CD14-positive monocyte (primary cell): ENCODE data around the gene ANKRD23. TPM values are rescaled to one million over a fixed set of nuclear protein-coding genes. Genes with fewer than 3 reads are reported as not detected.

ENCODE experiments used
- DNase-seq, 3 donors: peaks; one replicate each; pipeline ENCODE4 v3.0.0-alpha.2; 2011 to 2022
- H2AFZ ChIP-seq: 2 replicates; pipeline ENCODE4 v1.6.0; 2012; ENCODE audit warnings: mild to moderate bottlenecking, low read depth, low read length, inconsistent platforms; ENCODE audit not compliant: insufficient read depth, poor library complexity, severe bottlenecking
- H3K27ac ChIP-seq, 2 donors: 1 replicate in 1 of 2; 2 replicates in 1 of 2; pipeline ENCODE4 v1.5.1; 2012 to 2013; ENCODE audit warnings: low read length in 2 of 2, control low read depth in 1 of 2, inconsistent platforms in 1 of 2, low read depth in 1 of 2, mild to moderate bottlenecking in 1 of 2
- H3K27me3 ChIP-seq, 2 donors: one replicate each; pipeline versions ENCODE4 v1.6.0 to v1.6.1; 2011 to 2013; ENCODE audit warnings: low read length in 2 of 2; ENCODE audit not compliant: control insufficient read depth in 2 of 2, insufficient read depth in 2 of 2
- H3K36me3 ChIP-seq, 2 donors: replicated peaks in 1 of 2; 1 replicate in 1 of 2; 2 replicates in 1 of 2; pipeline versions ENCODE4 v1.5.1 to v1.6.1; 2012 to 2013; ENCODE audit warnings: low read length in 2 of 2, control low read depth in 1 of 2, inconsistent platforms in 1 of 2, mild to moderate bottlenecking in 1 of 2; ENCODE audit not compliant: insufficient read depth in 2 of 2, control insufficient read depth in 1 of 2
- H3K4me1 ChIP-seq, 2 donors: 1 replicate in 1 of 2; 2 replicates in 1 of 2; pipeline versions ENCODE4 v1.5.1 to v1.6.1; 2012 to 2013; ENCODE audit warnings: low read length in 2 of 2, control low read depth in 1 of 2, inconsistent platforms in 1 of 2, mild to moderate bottlenecking in 1 of 2, moderate library complexity in 1 of 2; ENCODE audit not compliant: insufficient read depth in 2 of 2, control insufficient read depth in 1 of 2
- H3K4me2 ChIP-seq: replicated peaks from 2 replicates; pipeline ENCODE3; 2012; ENCODE audit warnings: low read length, moderate library complexity, mild to moderate bottlenecking; ENCODE audit not compliant: poor library complexity, severe bottlenecking; ENCODE audit errors: extremely low read depth
- H3K4me3 ChIP-seq, 3 experiments: fragments of 200-600 bp in 1 of 3; sonication (generic) in 1 of 3; replicated peaks in 1 of 3; 1 replicate in 2 of 3; 2 replicates in 1 of 3; pipeline ENCODE4 v1.5.1; 2011 to 2013; ENCODE audit warnings: low read length in 3 of 3, mild to moderate bottlenecking in 3 of 3, control low read depth in 2 of 3, low read depth in 2 of 3, inconsistent platforms in 1 of 3, moderate library complexity in 1 of 3
- H3K79me2 ChIP-seq: 2 replicates; pipeline ENCODE4 v1.6.0; 2012; ENCODE audit warnings: mild to moderate bottlenecking, control low read depth, inconsistent platforms, low read length, moderate library complexity; ENCODE audit not compliant: insufficient read depth
- H3K9ac ChIP-seq: 2 replicates; pipeline ENCODE4 v1.6.0; 2017; ENCODE audit warnings: low read length, mild to moderate bottlenecking; ENCODE audit not compliant: insufficient read depth, poor library complexity, severe bottlenecking
- H3K9me3 ChIP-seq, 2 donors: replicated peaks in 1 of 2; 1 replicate in 1 of 2; 2 replicates in 1 of 2; pipeline versions ENCODE4 v1.5.1 to v1.6.1; 2012 to 2013; ENCODE audit warnings: low read length in 2 of 2, control low read depth in 1 of 2; ENCODE audit not compliant: control insufficient read depth in 1 of 2, insufficient read depth in 1 of 2
- H4K20me1 ChIP-seq: 2 replicates; pipeline ENCODE4 v1.6.0; 2012; ENCODE audit warnings: mild to moderate bottlenecking, low read length, control low read depth, moderate library complexity; ENCODE audit not compliant: insufficient read depth
- H3K27ac Mint-ChIP-seq, 7 donors: one replicate each; pipeline ENCODE4 v1.8.0; 2020; ENCODE audit warnings: mild to moderate bottlenecking in 7 of 7, mixed read lengths in 7 of 7, moderate library complexity in 6 of 7, inconsistent platforms in 2 of 7
- H3K27me3 Mint-ChIP-seq, 3 donors: one replicate each; pipeline ENCODE4 v1.8.0; 2021 to 2022; ENCODE audit warnings: low read depth in 3 of 3, mild to moderate bottlenecking in 3 of 3, mixed read lengths in 3 of 3, moderate library complexity in 3 of 3, inconsistent platforms in 1 of 3
- H3K36me3 Mint-ChIP-seq, 2 donors: one replicate each; pipeline ENCODE4 v1.8.0; 2020; ENCODE audit warnings: mixed read lengths in 2 of 2, inconsistent platforms in 1 of 2, mild to moderate bottlenecking in 1 of 2
- H3K4me1 Mint-ChIP-seq: one replicate; pipeline ENCODE4 v1.8.0; 2020; ENCODE audit warnings: mild to moderate bottlenecking, mixed read lengths
- H3K4me3 Mint-ChIP-seq, 2 donors: one replicate each; pipeline ENCODE4 v1.8.0; 2020; ENCODE audit warnings: mild to moderate bottlenecking in 2 of 2, mixed read lengths in 2 of 2, moderate library complexity in 1 of 2
- H3K9me3 Mint-ChIP-seq, 7 donors: one replicate each; pipeline ENCODE4 v1.8.0; 2020 to 2022; ENCODE audit warnings: mixed read lengths in 7 of 7, mild to moderate bottlenecking in 6 of 7, moderate library complexity in 6 of 7, inconsistent platforms in 2 of 7
- WGBS: methylation state at CpG from one replicate; pipeline ENCODE4 v1.1.5; 2013; ENCODE audit warnings: missing lambda C conversion rate; ENCODE audit not compliant: insufficient coverage; 5-methylcytosine and 5-hydroxymethylcytosine counted together
- intact Hi-C, 2 donors: fragments of 100-400 bp; cut with micrococcal nuclease; formaldehyde crosslinking; loops; one replicate each; pipeline versions ENCODE4 v1.15.0 to v1.15.1; 2023
- polyA plus RNA-seq, 3 donors: library from polyadenylated mRNA; depleted of rRNA in 1 of 3; unstranded in 2 of 3; stranded (reverse) in 1 of 3; fragments of 300-500 nt in 2 of 3; fragments of >200 nt in 1 of 3; fragmentation: Illumina TruSeq in 2 of 3; gene quantifications; 1 replicate in 2 of 3; 2 replicates in 1 of 3; pipeline ENCODE4 v1.2.3, GENCODE V29; 2012 to 2021
- TF ChIP-seq, protein P1 (sequence below): fragments of 200-600 bp; IDR thresholded peaks from one replicate; pipeline ENCODE4 v1.8.0; 2022; ENCODE audit warnings: antibody characterized with exemption, mild to moderate bottlenecking

Gene ANKRD23
- polyA plus RNA-seq, 3 donors: 1.4 TPM; not detected in 2

DNA sequence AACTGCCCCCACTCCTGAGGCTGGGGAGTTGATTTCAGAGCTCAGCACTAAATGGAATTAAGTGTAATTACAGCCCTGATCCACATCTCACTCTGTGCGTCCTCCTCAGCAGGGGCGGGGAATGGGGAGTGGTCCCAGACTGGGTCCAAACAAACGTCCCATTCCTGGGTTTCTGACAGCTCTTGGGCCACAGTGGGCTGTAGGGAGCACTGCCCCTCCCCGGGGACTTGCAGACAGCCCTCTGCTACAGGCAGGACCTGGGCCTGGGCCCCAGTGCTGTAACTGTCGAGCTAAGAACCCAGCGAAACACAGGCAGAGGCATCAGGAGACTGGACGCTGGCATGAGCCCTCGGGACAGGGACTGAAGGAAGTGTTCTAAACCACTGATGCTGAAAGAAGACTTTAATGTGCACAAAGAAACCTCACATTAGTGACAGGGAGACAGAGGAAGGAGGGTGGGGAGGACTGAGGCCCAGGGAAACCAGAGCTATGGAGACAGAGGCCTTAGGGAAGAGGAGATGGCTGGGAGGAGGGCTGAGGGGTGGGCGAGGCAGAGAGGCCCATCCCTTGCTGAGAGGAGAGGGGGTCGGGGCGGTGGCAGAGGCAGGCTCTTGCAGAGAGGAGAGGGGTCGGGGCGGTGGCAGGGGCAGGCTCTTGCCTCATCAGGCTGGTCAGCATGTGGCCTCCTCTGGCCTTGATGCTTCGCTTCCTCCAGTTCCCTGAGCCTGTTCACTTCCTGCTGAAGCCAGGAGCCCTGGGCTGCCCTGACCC is 31.9 kb upstream of the ANKRD23 start:
- Histone ChIP-seq H3K27ac (no peak overlapping the region), H4K20me1 (no peaks in the 10 kb centered on the region), H3K36me3 (no peaks in the 10 kb centered on the region), H2AFZ (no peak overlapping the region), H3K4me2 (no peak overlapping the region), H3K9me3 (peaks cover 0 to 7% of the 10 kb centered on the region in 2 donors), H3K27me3 (peaks cover 20 to 93% of the 10 kb centered on the region in 2 donors), H3K4me3 (no peak overlapping the region), H3K9ac (no peak overlapping the region), H3K79me2 (no peaks in the 10 kb centered on the region), H3K4me1 (peaks cover 21 to 23% of the 10 kb centered on the region in 2 donors)
- TF ChIP-seq, protein P1, sequence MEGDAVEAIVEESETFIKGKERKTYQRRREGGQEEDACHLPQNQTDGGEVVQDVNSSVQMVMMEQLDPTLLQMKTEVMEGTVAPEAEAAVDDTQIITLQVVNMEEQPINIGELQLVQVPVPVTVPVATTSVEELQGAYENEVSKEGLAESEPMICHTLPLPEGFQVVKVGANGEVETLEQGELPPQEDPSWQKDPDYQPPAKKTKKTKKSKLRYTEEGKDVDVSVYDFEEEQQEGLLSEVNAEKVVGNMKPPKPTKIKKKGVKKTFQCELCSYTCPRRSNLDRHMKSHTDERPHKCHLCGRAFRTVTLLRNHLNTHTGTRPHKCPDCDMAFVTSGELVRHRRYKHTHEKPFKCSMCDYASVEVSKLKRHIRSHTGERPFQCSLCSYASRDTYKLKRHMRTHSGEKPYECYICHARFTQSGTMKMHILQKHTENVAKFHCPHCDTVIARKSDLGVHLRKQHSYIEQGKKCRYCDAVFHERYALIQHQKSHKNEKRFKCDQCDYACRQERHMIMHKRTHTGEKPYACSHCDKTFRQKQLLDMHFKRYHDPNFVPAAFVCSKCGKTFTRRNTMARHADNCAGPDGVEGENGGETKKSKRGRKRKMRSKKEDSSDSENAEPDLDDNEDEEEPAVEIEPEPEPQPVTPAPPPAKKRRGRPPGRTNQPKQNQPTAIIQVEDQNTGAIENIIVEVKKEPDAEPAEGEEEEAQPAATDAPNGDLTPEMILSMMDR: no peak
- 84% methylated on average over 13 of the region's 14 CpGs for WGBS
- Mint-ChIP-seq H3K36me3 (peaks cover 0 to 2% of the 10 kb centered on the region in 2 donors), H3K9me3 (peaks cover 0 to 14% (median 0%) of the 10 kb centered on the region in 7 donors), H3K27ac (peak overlapping the region in 1 of 7 donors; percentile 73), H3K27me3 (peaks cover 62 to 97% (median 84%) of the 10 kb centered on the region in 3 donors), H3K4me1 (peaks cover 30% of the 10 kb centered on the region), H3K4me3 (peak overlapping the region in 1 of 2 donors; percentile 83)
- DNase-seq: peak in 1 of 3 donors; percentile 54
- intact Hi-C loops: no loop called here

DNA sequence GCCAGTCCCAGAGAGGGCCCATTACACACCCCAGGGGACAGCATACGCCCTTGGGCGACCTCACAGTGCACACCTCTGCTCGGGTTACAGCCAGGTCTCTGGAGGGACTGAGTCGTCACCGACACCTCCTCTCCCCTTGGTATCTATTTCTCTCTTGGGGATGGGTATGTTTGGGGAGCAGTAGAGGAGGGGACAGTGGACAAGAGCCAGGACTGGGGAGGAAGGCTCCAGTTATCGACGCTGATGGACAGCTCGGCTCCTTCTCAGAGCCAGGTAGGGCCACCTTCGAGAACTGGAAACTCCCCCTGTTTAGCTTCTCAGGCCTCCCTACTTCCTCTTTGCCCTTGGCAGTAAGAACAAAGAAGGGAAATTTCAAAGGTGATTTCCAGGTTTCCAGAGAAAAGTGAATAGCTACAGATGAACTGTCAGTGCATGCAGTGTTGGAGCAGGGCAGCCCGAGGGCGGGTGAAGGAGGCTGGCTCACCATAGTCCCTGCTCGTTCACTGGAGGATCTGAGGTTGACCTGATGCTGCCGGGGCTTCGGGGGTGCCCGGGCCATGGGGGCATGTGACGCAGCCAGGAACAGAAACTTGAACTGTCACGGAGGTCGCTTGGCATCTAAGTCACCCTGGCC is 30.5 kb upstream of the ANKRD23 start:
- Histone ChIP-seq H3K4me2 (no peak overlapping the region), H3K4me1 (peaks cover 27 to 37% of the 10 kb centered on the region in 2 donors), H2AFZ (no peak overlapping the region), H3K36me3 (no peaks in the 10 kb centered on the region), H4K20me1 (no peaks in the 10 kb centered on the region), H3K4me3 (no peak overlapping the region), H3K9me3 (peaks cover 0 to 10% of the 10 kb centered on the region in 2 donors), H3K79me2 (no peaks in the 10 kb centered on the region), H3K9ac (no peak overlapping the region), H3K27ac (no peak overlapping the region), H3K27me3 (peaks cover 26 to 90% of the 10 kb centered on the region in 2 donors)
- DNase-seq: peak; percentile 45 to 90 (median 56)
- TF ChIP-seq, protein P1: no peak
- WGBS: 15% methylated on average over 9 of the region's 18 CpGs
- H3K36me3 Mint-ChIP-seq: peaks cover 0 to 2% of the 10 kb centered on the region in 2 donors
- H3K4me1 Mint-ChIP-seq: peaks cover 35% of the 10 kb centered on the region
- intact Hi-C loops: no loop called here
- peak overlapping the region in 5 of 7 donors; percentile 33 to 89 (median 53) for H3K27ac Mint-ChIP-seq
- peaks cover 62 to 97% (median 79%) of the 10 kb centered on the region in 3 donors for H3K27me3 Mint-ChIP-seq
- peaks cover 0 to 17% (median 0%) of the 10 kb centered on the region in 7 donors for H3K9me3 Mint-ChIP-seq
- peak overlapping the region; percentile 40 to 83 for H3K4me3 Mint-ChIP-seq
